H9 (cell line): Measurements from ENCODE around the gene CASTOR1. TPM values are rescaled to one million over a fixed set of nuclear protein-coding genes. Genes with fewer than 3 reads are reported as not detected.

Experiments used
- DNase-seq: peaks from one replicate; pipeline ENCODE4 v3.0.0-alpha.2; 2017
- H2AFZ ChIP-seq: one replicate; pipeline ENCODE4 v1.6.1; 2013; ENCODE audit warnings: mild to moderate bottlenecking, low read length, control low read depth, moderate library complexity
- H2AK5ac ChIP-seq: 2 replicates; pipeline ENCODE4 v1.6.1; 2013; ENCODE audit warnings: low read length, control low read depth, mixed read lengths; ENCODE audit not compliant: insufficient read length
- H2BK120ac ChIP-seq: one replicate; pipeline ENCODE4 v1.6.1; 2013; ENCODE audit warnings: low read depth, mild to moderate bottlenecking, low read length, control low read depth, inconsistent platforms; ENCODE audit not compliant: poor library complexity, severe bottlenecking
- H2BK12ac ChIP-seq: 2 replicates; pipeline ENCODE4 v1.6.1; 2013; ENCODE audit warnings: low read length, control low read depth, mixed read lengths, low read depth; ENCODE audit not compliant: insufficient read length
- H2BK15ac ChIP-seq: 2 replicates; pipeline ENCODE4 v1.6.1; 2013; ENCODE audit warnings: low read depth, low read length, control low read depth
- H2BK20ac ChIP-seq: one replicate; pipeline ENCODE4 v1.6.1; 2013; ENCODE audit warnings: low read depth, mild to moderate bottlenecking, low read length, control low read depth, inconsistent platforms; ENCODE audit not compliant: poor library complexity, severe bottlenecking
- H2BK5ac ChIP-seq: 2 replicates; pipeline ENCODE4 v1.6.1; 2013; ENCODE audit warnings: low read length, control low read depth, mixed read lengths; ENCODE audit not compliant: insufficient read length
- H3K14ac ChIP-seq: 2 replicates; pipeline ENCODE4 v1.6.1; 2013; ENCODE audit warnings: low read length, control low read depth; ENCODE audit not compliant: insufficient read depth
- H3K18ac ChIP-seq: 2 replicates; pipeline ENCODE4 v1.6.1; 2013; ENCODE audit warnings: low read depth, mild to moderate bottlenecking, mixed read lengths, low read length, control low read depth; ENCODE audit not compliant: insufficient read length
- H3K23ac ChIP-seq: 2 replicates; pipeline ENCODE4 v1.6.1; 2013; ENCODE audit warnings: low read length, control low read depth, mixed read lengths, low read depth; ENCODE audit not compliant: insufficient read length
- H3K23me2 ChIP-seq: 2 replicates; pipeline ENCODE4 v1.6.1; 2013; ENCODE audit warnings: low read depth, mild to moderate bottlenecking, mixed read lengths, low read length, control low read depth; ENCODE audit not compliant: insufficient read length, poor library complexity, severe bottlenecking
- H3K27ac ChIP-seq: 2 replicates; pipeline ENCODE4 v1.5.1; 2013; ENCODE audit warnings: low read length, control low read depth, mixed read lengths, low read depth; ENCODE audit not compliant: insufficient read length
- H3K27me3 ChIP-seq: 2 replicates; pipeline ENCODE4 v1.6.1; 2013; ENCODE audit warnings: low read length, control low read depth, inconsistent platforms; ENCODE audit not compliant: insufficient read depth
- H3K4ac ChIP-seq: 2 replicates; pipeline ENCODE4 v1.6.1; 2013; ENCODE audit warnings: low read depth, mild to moderate bottlenecking, control low read depth, inconsistent platforms, low read length, moderate library complexity
- H3K4me1 ChIP-seq: 2 replicates; pipeline ENCODE4 v1.6.1; 2013; ENCODE audit warnings: low read length, control low read depth, inconsistent platforms; ENCODE audit not compliant: insufficient read depth
- H3K4me2 ChIP-seq: 2 replicates; pipeline ENCODE4 v1.6.1; 2013; ENCODE audit warnings: low read length, control low read depth, mixed read lengths; ENCODE audit not compliant: insufficient read length, insufficient read depth
- H3K56ac ChIP-seq: 2 replicates; pipeline ENCODE4 v1.6.1; 2013; ENCODE audit warnings: low read depth, mild to moderate bottlenecking, mixed read lengths, low read length, control low read depth; ENCODE audit not compliant: insufficient read length
- H3K79me1 ChIP-seq: 2 replicates; pipeline ENCODE4 v1.6.1; 2013; ENCODE audit warnings: low read depth, mild to moderate bottlenecking, moderate library complexity, low read length, control low read depth, inconsistent platforms; ENCODE audit not compliant: insufficient read depth, poor library complexity, severe bottlenecking
- H3K79me2 ChIP-seq: 2 replicates; pipeline ENCODE4 v1.6.1; 2013; ENCODE audit warnings: low read length, control low read depth, inconsistent platforms; ENCODE audit not compliant: insufficient read depth
- H3K9ac ChIP-seq: 2 replicates; pipeline ENCODE4 v1.6.1; 2013; ENCODE audit warnings: low read length, control low read depth, mixed read lengths; ENCODE audit not compliant: insufficient read length; ENCODE audit errors: extremely low read depth
- H3K9me3 ChIP-seq: one replicate; pipeline ENCODE4 v1.6.1; 2013; ENCODE audit warnings: low read depth, low read length, inconsistent platforms; ENCODE audit not compliant: control insufficient read depth
- H3T11ph ChIP-seq: one replicate; pipeline ENCODE4 v1.6.1; 2013; ENCODE audit warnings: mild to moderate bottlenecking, low read length, control low read depth, inconsistent platforms
- H4K20me1 ChIP-seq: one replicate; pipeline ENCODE4 v1.6.1; 2013; ENCODE audit not compliant: control insufficient read depth, insufficient read length, insufficient read depth
- H4K5ac ChIP-seq: 2 replicates; pipeline ENCODE4 v1.6.1; 2013; ENCODE audit warnings: low read depth, mild to moderate bottlenecking, mixed read lengths, low read length, control low read depth; ENCODE audit not compliant: insufficient read length
- H4K8ac ChIP-seq: replicated peaks from 2 replicates; pipeline ENCODE4 v1.6.1; 2013; ENCODE audit warnings: low read length, control low read depth, mixed read lengths, low read depth; ENCODE audit not compliant: insufficient read length
- H4K91ac ChIP-seq: 2 replicates; pipeline ENCODE4 v1.6.1; 2013; ENCODE audit warnings: low read depth, mild to moderate bottlenecking, moderate library complexity, mixed read lengths, low read length, control low read depth; ENCODE audit not compliant: insufficient read length
- H3K27ac Mint-ChIP-seq, 3 experiments: 2 replicates in 2 of 3; 3 replicates in 1 of 3; pipeline ENCODE4 v1.8.0; 2020 to 2021; ENCODE audit warnings: mixed read lengths in 3 of 3, mild to moderate bottlenecking in 1 of 3, moderate library complexity in 1 of 3
- H3K27me3 Mint-ChIP-seq: 2 replicates; pipeline ENCODE4 v1.8.0; 2021; ENCODE audit warnings: low read depth, mild to moderate bottlenecking, moderate library complexity, mixed read lengths
- H3K36me3 Mint-ChIP-seq, 3 experiments: 2 replicates in 2 of 3; 3 replicates in 1 of 3; pipeline ENCODE4 v1.8.0; 2020 to 2021; ENCODE audit warnings: low read depth in 3 of 3, mixed read lengths in 3 of 3; ENCODE audit not compliant: insufficient read depth in 1 of 3
- H3K4me1 Mint-ChIP-seq, 2 experiments: 2 replicates each; pipeline ENCODE4 v1.8.0; 2020; ENCODE audit warnings: mixed read lengths in 2 of 2
- H3K4me3 Mint-ChIP-seq, 2 experiments: 2 replicates in 1 of 2; 3 replicates in 1 of 2; pipeline ENCODE4 v1.8.0; 2020 to 2021; ENCODE audit warnings: mild to moderate bottlenecking in 2 of 2, mixed read lengths in 2 of 2, moderate library complexity in 1 of 2
- H3K9me3 Mint-ChIP-seq, 2 experiments: 2 replicates in 1 of 2; 3 replicates in 1 of 2; pipeline ENCODE4 v1.8.0; 2020; ENCODE audit warnings: mild to moderate bottlenecking in 2 of 2, mixed read lengths in 2 of 2, moderate library complexity in 1 of 2
- CTCF ChIP-seq: fragments of 200-600 bp; sonication (generic); conservative IDR thresholded peaks from 3 replicates; pipeline ENCODE4 v1.8.0; 2021; ENCODE audit warnings: antibody characterized with exemption, mild to moderate bottlenecking
- WGBS: extraction: QIAGEN DNeasy Blood & Tissue Kit; methylation state at CpG from one replicate; pipeline ENCODE4 v1.1.7; 2013; ENCODE audit warnings: missing lambda C conversion rate, low lambda C conversion rate, mixed read lengths; ENCODE audit not compliant: insufficient read length; ENCODE audit errors: extremely low coverage; 5-methylcytosine and 5-hydroxymethylcytosine counted together
- total RNA-seq: library from RNA; stranded (reverse); gene quantifications from 2 replicates; pipeline ENCODE4 v1.2.1, GENCODE V29; 2021

The CASTOR1 gene
- total RNA-seq, 1 experiment from 2014 or later: 8.8 TPM

DNA sequence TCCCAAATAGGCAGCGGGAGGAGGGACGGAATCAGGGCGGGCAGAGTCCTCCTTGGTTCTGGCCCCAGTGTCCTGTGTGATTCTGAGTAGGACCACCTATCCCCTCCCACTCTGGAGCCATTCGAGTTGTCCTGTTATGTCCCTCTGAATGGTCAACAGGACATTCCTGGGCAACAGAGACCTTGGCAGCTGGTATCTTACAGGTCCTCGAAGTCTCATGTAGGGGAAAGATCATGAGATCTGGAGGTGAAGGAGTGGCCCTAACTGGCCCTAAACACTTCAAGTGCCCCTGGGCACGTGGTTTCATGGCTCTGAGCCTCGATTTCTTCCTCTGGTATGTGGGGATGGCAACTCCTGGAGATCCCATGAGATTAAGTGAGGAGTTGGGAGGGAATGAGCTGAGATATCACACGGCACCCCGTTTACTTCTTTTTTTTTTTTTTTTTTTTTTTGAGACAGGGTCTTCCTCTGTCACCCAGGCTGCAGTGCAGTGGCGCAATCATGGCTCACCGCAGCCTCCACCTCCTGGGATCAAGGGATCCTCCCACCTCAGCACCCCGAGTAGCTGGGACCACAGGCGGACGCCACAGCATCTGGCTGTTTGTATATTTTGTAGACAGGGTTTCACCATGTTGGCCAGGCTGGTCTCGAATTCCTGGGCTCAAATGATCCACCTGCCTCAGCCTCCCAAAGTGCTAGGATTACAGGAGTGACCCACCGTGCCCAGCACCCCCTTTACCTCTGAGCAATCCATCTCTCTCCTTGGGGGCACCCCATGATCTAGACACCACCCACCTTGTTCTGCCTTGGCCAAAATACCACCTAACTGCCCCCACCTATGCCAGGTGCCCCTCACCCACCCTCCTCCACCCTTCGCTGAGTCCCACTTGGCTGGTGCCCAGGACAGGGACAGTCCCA, 49.6 kb downstream of the CASTOR1 start:
- H2BK12ac ChIP-seq: no peak overlapping the region
- no peak overlapping the region for H3K23ac ChIP-seq
- no peak overlapping the region for H2BK20ac ChIP-seq
- peaks cover 3% of the 10 kb centered on the region for H4K20me1 ChIP-seq
- H3K27ac Mint-ChIP-seq: no peak overlapping the region
- no peaks in the 10 kb centered on the region for H3K27me3 ChIP-seq
- no peak overlapping the region for H2AK5ac ChIP-seq
- no peak overlapping the region for H3K14ac ChIP-seq
- no peak overlapping the region for H4K91ac ChIP-seq
- no peak for TF ChIP-seq CTCF
- no peak overlapping the region for H3K4me2 ChIP-seq
- H2BK120ac ChIP-seq: no peak overlapping the region
- H3K79me1 ChIP-seq: no peaks in the 10 kb centered on the region
- peaks cover 39 to 47% of the 10 kb centered on the region in 2 experiments for H3K4me1 Mint-ChIP-seq
- H2BK5ac ChIP-seq: no peak overlapping the region
- H3K9ac ChIP-seq: no peak overlapping the region
- no peak overlapping the region for H3T11ph ChIP-seq
- H4K5ac ChIP-seq: no peak overlapping the region
- no peak overlapping the region for H3K18ac ChIP-seq
- DNase-seq: no peak
- H3K4ac ChIP-seq: no peak overlapping the region
- H3K4me1 ChIP-seq: peaks cover 9% of the 10 kb centered on the region
- no peak overlapping the region; a peak in 1 of 5 replicates for H3K4me3 Mint-ChIP-seq
- H3K23me2 ChIP-seq: no peaks in the 10 kb centered on the region
- peaks cover 0 to 2% of the 10 kb centered on the region in 2 experiments; a peak in 1 of 5 replicates for H3K9me3 Mint-ChIP-seq
- no peak overlapping the region for H2AFZ ChIP-seq
- H4K8ac ChIP-seq: no peak overlapping the region
- H3K27ac ChIP-seq: no peak overlapping the region
- no peak overlapping the region for H2BK15ac ChIP-seq
- H3K79me2 ChIP-seq: no peaks in the 10 kb centered on the region
- H3K56ac ChIP-seq: no peak overlapping the region
- H3K36me3 Mint-ChIP-seq: peaks cover 0 to 20% (median 7%) of the 10 kb centered on the region in 3 experiments; a peak in 3 of 7 replicates
- H3K27me3 Mint-ChIP-seq: peaks cover 9% of the 10 kb centered on the region; the same call in 1 of the 2 replicates
- WGBS: no CpG with 5 or more reads among the region's 17 CpGs
- no peaks in the 10 kb centered on the region for H3K9me3 ChIP-seq
